HG02588 (cell line): ENCODE data around the gene ALOXE3.

Experiments
- ATAC-seq: cut with Tn5 transposase; IDR thresholded peaks from one replicate; pipeline ENCODE4 v1.9.1; 2021; ENCODE audit warnings: mild to moderate bottlenecking, moderate library complexity; ENCODE audit not compliant: unreplicated experiment

The ALOXE3 gene

GRCh38 chr17:8055851-8056231 is 62.5 kb downstream of the ALOXE3 start:
- ATAC-seq: no peak

GRCh38 chr17:8053600-8053999 is 64.7 kb downstream of the ALOXE3 start:
- ATAC-seq: no peak

GRCh38 chr17:8052256-8053252 is 65.8 kb downstream of the ALOXE3 start:
- no peak for ATAC-seq

- no peak for ATAC-seq
Observed at GRCh38 chr17:8051831-8052230, 66.5 kb downstream of the ALOXE3 start.

GRCh38 chr17:8048736-8049135 is 69.6 kb downstream of the ALOXE3 start:
- no peak for ATAC-seq

GRCh38 chr17:8048236-8048635 is 70.1 kb downstream of the ALOXE3 start:
- ATAC-seq: no peak

- ATAC-seq: no peak
Observed at GRCh38 chr17:8047769-8048110, 70.6 kb downstream of the ALOXE3 start.

GRCh38 chr17:8046929-8047768 is 71.2 kb downstream of the ALOXE3 start:
- ATAC-seq: no peak

- no peak for ATAC-seq
Observed at GRCh38 chr17:8046306-8046928, 71.9 kb downstream of the ALOXE3 start.
